G401 (cell line): ENCODE measurements around the gene FEM1C. TPM values are rescaled to one million over a fixed set of nuclear protein-coding genes. Genes with fewer than 3 reads are reported as not detected.

ENCODE experiments used
- DNase-seq: peaks from one replicate; pipeline ENCODE4 v3.0.0-alpha.2; 2015; ENCODE audit warnings: low spot score
- in situ Hi-C: cut with HindIII; loops from 2 replicates; pipeline ENCODE4 v1.10.0; 2016; ENCODE audit warnings: low sequenced_read_pairs, mixed read lengths
- total RNA-seq: library from RNA; depleted of rRNA; stranded (reverse); fragments of >200 nt; shearing (Covaris generic); gene quantifications from 2 replicates; pipeline ENCODE4 v1.2.3, GENCODE V29; 2014

FEM1C gene
- total RNA-seq, 1 experiment from 2014 or later, result 7.8 TPM

- in situ Hi-C loops, result no loop called here
- no peak for DNase-seq
Measured at GRCh38 chr5:115559524-115559923, 14.9 kb upstream of the FEM1C start.

DNA sequence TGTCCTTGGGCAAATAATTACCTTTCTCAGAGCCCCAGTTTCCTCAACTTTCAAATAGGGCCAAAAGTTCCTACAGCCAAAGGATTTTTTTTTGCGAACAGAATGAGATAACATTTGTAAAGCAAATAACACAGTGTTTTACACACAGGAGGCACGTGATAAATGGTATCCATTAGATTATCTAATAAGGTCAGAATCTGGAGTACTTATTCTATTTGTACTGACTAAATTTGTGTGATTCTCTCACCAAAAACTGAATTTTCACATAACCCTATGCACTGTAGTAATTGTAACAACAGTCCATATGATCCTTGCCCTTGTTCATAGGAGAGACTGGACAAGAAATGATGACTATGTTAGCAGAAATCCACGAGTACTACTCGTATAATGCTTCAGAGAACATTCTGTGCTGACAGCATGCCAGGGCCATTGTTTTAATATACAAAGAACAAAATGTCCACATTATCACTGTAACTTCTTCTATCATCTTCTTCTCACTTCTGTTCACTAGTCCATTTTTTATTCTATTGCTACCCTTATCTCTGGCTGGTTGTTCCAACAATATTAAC, 13.9 kb upstream of the FEM1C start:
- no peak for DNase-seq

DNA sequence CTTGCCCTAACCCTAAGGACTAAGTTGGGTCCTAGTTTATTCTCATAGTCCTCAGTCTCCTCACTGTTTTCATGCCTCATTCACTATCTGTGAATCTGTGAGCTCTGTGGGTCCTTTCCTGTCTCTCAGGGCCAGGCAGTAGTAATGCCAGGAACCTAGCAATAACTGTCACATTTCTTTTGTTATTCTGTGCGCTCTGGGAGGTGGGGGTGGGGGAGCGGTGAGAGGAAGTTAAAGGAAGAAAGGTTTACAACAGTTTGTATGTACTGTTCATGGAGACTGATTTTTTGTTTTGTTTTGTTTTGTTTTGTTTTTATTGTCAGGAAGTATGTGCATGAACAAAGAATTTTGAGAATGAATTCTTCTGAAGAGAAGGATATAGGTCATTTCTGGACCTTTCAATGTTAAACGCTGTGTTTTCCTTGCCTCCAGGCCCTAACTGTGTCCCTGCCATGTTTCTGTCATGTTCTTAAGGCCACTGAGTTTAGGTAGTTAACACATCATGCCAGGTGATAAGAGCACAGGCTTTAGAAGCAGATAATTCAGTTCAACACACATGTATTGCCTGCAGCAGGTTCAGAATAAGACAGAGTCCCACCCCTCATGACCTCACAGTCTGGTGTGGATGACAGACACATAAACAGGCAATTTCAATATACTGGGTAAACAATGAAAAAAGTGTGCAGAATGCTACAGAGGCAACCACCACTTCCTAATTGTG, 13.3 kb upstream of the FEM1C start:
- no peak for DNase-seq
- in situ Hi-C loops, result no loop called here

More for the DNA sequence above, 13.9 kb upstream of the FEM1C start:
- in situ Hi-C loops, result no loop called here

- in situ Hi-C loops, result no loop called here
- DNase-seq, result no peak
Measured at GRCh38 chr5:115556276-115556675, 11.7 kb upstream of the FEM1C start.

DNA sequence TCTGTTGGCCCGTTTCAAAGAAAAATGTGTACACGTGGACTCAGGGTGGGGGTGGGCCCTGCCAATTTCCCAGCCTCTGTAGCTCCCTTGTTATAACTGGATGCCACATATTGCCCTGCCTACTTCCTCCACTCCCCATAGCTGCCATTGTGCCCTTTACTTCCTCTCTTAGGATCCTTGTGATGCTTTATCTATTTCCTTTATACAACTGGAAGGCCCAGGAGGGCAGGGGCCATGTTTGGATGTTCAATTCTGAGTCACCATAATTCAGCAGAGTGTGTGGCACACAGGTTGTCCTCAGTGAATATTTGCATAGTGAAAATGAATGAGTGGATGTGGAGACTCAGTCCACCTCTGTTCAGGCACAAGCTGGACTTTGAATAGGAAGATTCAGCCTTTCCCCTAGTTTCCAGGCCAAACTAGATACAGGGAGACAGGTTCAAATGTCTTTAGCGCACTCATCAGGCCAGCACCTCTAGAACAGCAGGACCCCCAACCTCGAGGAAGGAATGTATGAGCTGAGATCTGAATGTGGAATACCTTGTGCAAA, 10.6 kb upstream of the FEM1C start:
- no peak for DNase-seq
- in situ Hi-C loops, result no loop called here

- no peak for DNase-seq
- in situ Hi-C loops, result no loop called here
Measured at GRCh38 chr5:115553082-115553481, 8.5 kb upstream of the FEM1C start.

GRCh38 chr5:115551415-115551814, 6.8 kb upstream of the FEM1C start:
- no peak for DNase-seq
- in situ Hi-C loops, result no loop called here

DNA sequence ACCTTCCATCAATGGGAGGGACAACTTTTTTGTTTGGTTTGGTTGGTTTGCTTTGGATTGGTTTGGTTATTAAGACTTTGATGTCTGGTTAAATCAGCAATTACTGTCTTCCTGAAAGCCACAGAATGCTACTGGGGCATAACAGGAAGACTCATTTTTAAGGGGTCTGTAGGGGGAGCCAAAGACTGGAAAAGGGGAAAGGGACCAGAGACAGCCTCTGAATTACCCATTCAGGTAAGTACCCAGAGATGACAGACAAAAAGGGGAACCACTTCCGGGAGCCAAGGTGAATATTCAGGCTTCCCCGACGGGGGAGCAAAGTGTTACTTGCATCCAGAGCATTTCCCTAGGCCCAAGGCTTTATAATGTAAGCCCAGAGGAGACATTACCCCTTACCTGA, 4.6 kb upstream of the FEM1C start:
- in situ Hi-C loops, result no loop called here

DNA sequence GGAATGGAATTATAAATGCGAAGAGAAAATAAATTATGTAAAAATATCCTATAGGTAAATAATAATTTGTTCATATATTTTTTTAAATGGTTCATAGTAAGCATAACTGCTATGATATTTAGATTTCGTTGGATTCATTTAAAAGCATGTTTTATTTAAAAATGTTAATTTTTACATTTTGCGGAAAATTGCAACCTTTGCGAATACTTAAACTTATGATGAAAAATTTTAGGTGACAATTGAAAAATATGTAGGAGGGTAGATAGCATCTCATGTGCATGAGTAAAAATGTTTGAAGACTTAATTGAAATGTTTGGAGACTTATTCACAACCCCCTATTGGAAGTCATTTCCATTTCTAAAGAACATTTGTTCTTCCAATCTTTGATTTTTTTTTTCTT, 4.1 kb upstream of the FEM1C start:
- in situ Hi-C loops, result no loop called here

More for the DNA sequence above, 4.6 kb upstream of the FEM1C start:
- DNase-seq, result peak; percentile 3

DNA sequence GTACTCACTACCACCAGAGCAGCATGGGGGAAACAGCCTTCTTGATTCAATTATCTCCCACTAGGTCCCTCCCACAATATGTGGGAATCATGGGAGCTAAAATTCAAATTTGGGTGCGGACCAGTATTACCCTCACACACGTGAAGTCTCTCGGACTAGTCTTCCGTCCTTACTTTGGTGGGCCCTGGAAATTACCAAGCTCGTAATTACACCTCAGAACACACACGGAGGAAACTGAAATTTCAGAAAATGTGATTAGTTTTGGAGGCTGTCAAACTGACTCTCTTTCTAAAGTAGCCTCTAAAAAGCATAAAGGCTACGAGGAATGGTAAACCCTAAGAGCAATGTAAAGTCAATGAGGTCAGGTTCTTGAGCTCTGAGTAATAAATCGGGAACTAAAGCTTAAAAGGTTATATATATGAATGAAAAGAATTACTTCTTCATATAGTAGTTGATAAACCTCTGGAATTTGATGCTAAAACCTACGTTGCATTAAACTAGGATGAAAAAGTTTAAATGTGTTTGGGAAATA, 842 bp upstream of the FEM1C start:
- DNase-seq, result no peak
- in situ Hi-C loops, result no loop called here

More for the DNA sequence above, 4.1 kb upstream of the FEM1C start:
- DNase-seq, result no peak

DNA sequence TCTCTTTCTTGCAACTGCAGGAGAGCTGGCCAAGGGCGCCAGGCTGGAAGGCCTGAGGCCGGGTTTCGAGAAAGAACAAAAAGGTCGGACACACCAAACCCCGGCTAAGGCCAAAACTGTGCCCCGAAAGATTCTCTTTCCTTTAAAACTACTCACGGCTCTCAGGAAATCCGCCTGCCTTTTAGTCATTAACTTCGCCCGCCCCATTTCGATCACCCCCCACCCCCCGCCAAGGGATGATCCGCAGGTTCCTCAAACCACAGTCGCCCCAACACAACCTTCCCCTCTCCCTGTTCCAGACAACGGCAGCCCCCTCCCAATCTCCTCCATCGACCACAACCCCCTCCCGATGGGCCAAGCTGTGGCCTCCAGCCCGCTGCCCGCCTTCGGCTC, 536 bp downstream of the FEM1C start:
- in situ Hi-C loops, result no loop called here
- no peak for DNase-seq

DNA sequence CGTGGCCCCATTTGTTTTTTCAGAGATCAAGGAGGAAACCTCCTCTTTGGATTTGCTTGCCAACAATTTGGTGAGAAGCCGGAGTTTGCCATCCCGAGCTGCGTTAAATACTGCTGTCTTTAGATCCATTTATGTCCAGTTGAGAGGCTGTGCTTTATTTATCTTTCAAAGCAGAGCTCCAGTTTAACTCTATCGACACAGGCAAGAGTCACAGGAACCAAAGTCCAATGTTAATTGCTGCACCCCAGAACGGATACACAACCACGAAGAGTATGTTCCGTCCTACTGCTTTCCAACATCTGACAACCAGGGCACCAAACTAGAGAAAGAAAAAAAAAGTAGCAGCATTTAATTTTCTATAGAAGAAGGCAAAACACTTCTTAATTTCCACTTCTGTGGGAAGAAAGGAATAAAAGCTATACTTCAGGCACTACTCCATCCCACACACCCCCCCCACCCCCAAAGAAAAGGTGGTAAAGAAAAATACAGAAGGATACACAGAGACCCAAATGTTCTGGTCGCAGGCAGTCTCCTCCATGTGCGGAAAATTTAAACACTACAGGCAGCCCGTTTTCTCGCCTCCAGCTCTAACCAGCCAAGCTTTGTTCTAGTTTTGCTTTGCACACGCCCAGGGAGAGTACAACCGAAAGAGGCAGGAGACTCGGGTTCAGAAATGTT, 1.1 kb downstream of the FEM1C start:
- in situ Hi-C loops, result no loop called here
- DNase-seq, result peak; percentile 60

- in situ Hi-C loops, result no loop called here
- peak; percentile 33 for DNase-seq
Measured at GRCh38 chr5:115542651-115543364, 1.8 kb downstream of the FEM1C start.

GRCh38 chr5:115542086-115542485, 2.5 kb downstream of the FEM1C start:
- in situ Hi-C loops, result no loop called here
- peak; percentile 28 for DNase-seq

GRCh38 chr5:115541611-115542010, 3.0 kb downstream of the FEM1C start:
- in situ Hi-C loops, result no loop called here
- no peak for DNase-seq

- DNase-seq, result no peak
- in situ Hi-C loops, result no loop called here
Measured at GRCh38 chr5:115535479-115536035, 9.0 kb downstream of the FEM1C start.

DNA sequence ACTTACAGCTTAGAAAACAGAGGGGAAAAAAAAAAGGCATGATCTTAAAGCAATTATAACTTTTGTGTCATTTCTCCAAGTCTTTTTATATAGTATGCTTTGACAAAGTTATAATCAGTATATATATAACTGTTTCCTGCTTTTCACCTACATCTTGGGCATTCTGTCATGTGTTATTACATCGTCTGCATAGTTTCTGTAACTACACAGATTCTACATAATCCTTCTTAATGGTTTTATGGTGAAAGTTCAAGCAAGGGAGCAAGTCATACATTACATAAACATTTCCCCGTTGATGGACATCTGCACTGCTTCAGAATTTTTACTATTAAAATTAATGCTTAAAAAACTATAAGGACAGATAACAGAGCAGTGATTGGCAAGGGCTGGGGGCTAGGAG, 12.1 kb downstream of the FEM1C start:
- in situ Hi-C loops, result no loop called here
- DNase-seq, result no peak

DNA sequence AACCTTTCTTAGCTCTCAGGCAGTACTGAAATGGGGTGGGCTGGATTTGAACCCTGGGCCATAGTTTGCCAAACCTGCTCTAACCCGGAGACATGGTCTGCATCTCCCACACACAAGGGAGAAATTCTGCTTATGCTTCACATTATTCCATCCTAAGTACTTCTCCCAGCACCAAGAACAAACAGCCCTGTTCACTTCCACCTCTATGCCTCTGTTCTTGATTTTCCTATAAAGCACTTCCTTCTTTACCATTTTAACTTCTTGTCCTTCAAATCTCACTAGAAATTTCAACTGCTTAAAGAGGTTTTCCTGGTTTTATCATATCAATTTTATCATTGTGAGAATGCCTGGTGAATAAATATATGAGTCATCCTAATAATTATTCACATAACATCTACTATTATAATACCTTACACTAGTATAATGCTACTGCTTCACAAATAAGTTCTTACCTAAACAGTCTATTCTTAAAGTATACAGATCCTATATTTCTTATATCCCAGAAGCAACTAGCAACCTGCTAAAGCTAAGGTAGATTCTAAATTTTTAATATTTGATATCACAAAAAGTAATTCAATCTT, 12.7 kb downstream of the FEM1C start:
- in situ Hi-C loops, result no loop called here
- no peak for DNase-seq

- DNase-seq, result no peak
- in situ Hi-C loops, result no loop called here
Measured at GRCh38 chr5:115531380-115531779, 13.2 kb downstream of the FEM1C start.
